Measurements from ENCODE around the gene SESTD1. TPM values are rescaled to one million over a fixed set of nuclear protein-coding genes. Genes with fewer than 3 reads are reported as not detected.

SESTD1 gene
- total and polyA plus RNA-seq, 2 experiments from 2014 or later = 12.6 to 21.6 TPM

DNA sequence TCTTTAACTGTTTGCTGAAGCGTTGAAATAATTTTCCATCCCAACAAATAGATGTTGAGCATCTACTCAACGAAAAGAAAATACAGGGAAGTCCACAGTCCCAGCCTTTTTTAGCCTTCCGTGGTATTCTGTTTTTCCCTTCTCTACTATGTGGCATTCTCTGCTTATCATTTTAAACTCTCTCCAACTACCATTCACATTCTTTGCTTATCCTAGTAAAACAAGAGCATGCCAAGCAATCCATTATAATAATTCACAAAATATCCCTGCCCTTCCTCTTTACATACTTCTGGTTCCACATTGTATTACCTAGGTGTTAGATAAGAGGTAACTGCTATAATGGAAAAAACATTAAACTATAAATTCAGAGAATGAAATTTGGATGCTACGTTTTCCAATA, 1.6 kb upstream of the SESTD1 start:
- H4K20me1 ChIP-seq (replicated peaks; ENCODE audit: insufficient read depth) = no peaks in the 10 kb centered on the region
- TF ChIP-seq NANOG (IDR thresholded peaks at IDR 0.05; ENCODE audit: borderline replicate concordance) = no peak
- TF ChIP-seq, protein P1, sequence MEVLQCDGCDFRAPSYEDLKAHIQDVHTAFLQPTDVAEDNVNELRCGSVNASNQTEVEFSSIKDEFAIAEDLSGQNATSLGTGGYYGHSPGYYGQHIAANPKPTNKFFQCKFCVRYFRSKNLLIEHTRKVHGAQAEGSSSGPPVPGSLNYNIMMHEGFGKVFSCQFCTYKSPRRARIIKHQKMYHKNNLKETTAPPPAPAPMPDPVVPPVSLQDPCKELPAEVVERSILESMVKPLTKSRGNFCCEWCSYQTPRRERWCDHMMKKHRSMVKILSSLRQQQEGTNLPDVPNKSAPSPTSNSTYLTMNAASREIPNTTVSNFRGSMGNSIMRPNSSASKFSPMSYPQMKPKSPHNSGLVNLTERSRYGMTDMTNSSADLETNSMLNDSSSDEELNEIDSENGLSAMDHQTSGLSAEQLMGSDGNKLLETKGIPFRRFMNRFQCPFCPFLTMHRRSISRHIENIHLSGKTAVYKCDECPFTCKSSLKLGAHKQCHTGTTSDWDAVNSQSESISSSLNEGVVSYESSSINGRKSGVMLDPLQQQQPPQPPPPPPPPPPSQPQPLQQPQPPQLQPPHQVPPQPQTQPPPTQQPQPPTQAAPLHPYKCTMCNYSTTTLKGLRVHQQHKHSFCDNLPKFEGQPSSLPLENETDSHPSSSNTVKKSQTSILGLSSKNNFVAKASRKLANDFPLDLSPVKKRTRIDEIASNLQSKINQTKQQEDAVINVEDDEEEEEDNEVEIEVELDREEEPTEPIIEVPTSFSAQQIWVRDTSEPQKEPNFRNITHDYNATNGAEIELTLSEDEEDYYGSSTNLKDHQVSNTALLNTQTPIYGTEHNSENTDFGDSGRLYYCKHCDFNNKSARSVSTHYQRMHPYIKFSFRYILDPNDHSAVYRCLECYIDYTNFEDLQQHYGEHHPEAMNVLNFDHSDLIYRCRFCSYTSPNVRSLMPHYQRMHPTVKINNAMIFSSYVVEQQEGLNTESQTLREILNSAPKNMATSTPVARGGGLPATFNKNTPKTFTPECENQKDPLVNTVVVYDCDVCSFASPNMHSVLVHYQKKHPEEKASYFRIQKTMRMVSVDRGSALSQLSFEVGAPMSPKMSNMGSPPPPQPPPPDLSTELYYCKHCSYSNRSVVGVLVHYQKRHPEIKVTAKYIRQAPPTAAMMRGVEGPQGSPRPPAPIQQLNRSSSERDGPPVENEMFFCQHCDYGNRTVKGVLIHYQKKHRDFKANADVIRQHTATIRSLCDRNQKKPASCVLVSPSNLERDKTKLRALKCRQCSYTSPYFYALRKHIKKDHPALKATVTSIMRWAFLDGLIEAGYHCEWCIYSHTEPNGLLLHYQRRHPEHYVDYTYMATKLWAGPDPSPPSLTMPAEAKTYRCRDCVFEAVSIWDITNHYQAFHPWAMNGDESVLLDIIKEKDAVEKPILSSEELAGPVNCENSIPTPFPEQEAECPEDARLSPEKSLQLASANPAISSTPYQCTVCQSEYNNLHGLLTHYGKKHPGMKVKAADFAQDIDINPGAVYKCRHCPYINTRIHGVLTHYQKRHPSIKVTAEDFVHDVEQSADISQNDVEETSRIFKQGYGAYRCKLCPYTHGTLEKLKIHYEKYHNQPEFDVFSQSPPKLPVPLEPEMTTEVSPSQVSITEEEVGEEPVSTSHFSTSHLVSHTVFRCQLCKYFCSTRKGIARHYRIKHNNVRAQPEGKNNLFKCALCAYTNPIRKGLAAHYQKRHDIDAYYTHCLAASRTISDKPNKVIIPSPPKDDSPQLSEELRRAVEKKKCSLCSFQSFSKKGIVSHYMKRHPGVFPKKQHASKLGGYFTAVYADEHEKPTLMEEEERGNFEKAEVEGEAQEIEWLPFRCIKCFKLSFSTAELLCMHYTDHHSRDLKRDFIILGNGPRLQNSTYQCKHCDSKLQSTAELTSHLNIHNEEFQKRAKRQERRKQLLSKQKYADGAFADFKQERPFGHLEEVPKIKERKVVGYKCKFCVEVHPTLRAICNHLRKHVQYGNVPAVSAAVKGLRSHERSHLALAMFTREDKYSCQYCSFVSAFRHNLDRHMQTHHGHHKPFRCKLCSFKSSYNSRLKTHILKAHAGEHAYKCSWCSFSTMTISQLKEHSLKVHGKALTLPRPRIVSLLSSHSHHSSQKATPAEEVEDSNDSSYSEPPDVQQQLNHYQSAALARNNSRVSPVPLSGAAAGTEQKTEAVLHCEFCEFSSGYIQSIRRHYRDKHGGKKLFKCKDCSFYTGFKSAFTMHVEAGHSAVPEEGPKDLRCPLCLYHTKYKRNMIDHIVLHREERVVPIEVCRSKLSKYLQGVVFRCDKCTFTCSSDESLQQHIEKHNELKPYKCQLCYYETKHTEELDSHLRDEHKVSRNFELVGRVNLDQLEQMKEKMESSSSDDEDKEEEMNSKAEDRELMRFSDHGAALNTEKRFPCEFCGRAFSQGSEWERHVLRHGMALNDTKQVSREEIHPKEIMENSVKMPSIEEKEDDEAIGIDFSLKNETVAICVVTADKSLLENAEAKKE (CRISPR knock-in tag; IDR thresholded peaks at IDR 0.05) = no peak
- no peak for TF ChIP-seq EZH2 (IDR thresholded peaks at IDR 0.05; ENCODE audit: low read depth, unreplicated experiment)
- TF ChIP-seq JUNB (IDR thresholded peaks at IDR 0.05; ENCODE audit: unreplicated experiment) = no peak
- TF ChIP-seq EZH2phosphoT487 (IDR thresholded peaks at IDR 0.05; ENCODE audit: unreplicated experiment) = no peak
- TF ChIP-seq, protein P2, sequence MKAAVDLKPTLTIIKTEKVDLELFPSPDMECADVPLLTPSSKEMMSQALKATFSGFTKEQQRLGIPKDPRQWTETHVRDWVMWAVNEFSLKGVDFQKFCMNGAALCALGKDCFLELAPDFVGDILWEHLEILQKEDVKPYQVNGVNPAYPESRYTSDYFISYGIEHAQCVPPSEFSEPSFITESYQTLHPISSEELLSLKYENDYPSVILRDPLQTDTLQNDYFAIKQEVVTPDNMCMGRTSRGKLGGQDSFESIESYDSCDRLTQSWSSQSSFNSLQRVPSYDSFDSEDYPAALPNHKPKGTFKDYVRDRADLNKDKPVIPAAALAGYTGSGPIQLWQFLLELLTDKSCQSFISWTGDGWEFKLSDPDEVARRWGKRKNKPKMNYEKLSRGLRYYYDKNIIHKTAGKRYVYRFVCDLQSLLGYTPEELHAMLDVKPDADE (IDR thresholded peaks at IDR 0.05) = no peak
- TF ChIP-seq POLR2AphosphoS5 (IDR thresholded peaks at IDR 0.05; ENCODE audit: low read depth) = no peak
- TF ChIP-seq CTCF (conservative IDR thresholded peaks at IDR 0.05; ENCODE audit: low read depth in 2 of 2) = no peak
- TF ChIP-seq, protein P3, sequence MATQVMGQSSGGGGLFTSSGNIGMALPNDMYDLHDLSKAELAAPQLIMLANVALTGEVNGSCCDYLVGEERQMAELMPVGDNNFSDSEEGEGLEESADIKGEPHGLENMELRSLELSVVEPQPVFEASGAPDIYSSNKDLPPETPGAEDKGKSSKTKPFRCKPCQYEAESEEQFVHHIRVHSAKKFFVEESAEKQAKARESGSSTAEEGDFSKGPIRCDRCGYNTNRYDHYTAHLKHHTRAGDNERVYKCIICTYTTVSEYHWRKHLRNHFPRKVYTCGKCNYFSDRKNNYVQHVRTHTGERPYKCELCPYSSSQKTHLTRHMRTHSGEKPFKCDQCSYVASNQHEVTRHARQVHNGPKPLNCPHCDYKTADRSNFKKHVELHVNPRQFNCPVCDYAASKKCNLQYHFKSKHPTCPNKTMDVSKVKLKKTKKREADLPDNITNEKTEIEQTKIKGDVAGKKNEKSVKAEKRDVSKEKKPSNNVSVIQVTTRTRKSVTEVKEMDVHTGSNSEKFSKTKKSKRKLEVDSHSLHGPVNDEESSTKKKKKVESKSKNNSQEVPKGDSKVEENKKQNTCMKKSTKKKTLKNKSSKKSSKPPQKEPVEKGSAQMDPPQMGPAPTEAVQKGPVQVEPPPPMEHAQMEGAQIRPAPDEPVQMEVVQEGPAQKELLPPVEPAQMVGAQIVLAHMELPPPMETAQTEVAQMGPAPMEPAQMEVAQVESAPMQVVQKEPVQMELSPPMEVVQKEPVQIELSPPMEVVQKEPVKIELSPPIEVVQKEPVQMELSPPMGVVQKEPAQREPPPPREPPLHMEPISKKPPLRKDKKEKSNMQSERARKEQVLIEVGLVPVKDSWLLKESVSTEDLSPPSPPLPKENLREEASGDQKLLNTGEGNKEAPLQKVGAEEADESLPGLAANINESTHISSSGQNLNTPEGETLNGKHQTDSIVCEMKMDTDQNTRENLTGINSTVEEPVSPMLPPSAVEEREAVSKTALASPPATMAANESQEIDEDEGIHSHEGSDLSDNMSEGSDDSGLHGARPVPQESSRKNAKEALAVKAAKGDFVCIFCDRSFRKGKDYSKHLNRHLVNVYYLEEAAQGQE (IDR thresholded peaks at IDR 0.05; ENCODE audit: unreplicated experiment) = no peak
- TF ChIP-seq ZNF114 (CRISPR knock-in tag; IDR thresholded peaks at IDR 0.05) = no peak
- no peak for TF ChIP-seq STAT1 (IDR thresholded peaks at IDR 0.05; ENCODE audit: unreplicated experiment)
- TF ChIP-seq ZNF331 (CRISPR knock-in tag; IDR thresholded peaks at IDR 0.05; ENCODE audit: low read depth) = no peak
- TF ChIP-seq CREB1 (CRISPR knock-in tag; IDR thresholded peaks at IDR 0.05; ENCODE audit: low read depth) = no peak
- Mint-ChIP-seq H3K27ac (no peak overlapping the region), H3K36me3 (ENCODE audit: low read depth) (no peaks in the 10 kb centered on the region), H3K4me3 (no peak overlapping the region), H3K4me1 (peaks cover 23% of the 10 kb centered on the region), H3K27me3 (ENCODE audit: insufficient read depth, low read depth, poor library complexity) (no peaks in the 10 kb centered on the region), H3K9me3 (no peaks in the 10 kb centered on the region)
- peaks cover 11% of the 10 kb centered on the region; the same call in 1 of the 2 replicates for H3K27me3 ChIP-seq (ENCODE audit: insufficient read depth)
- H3K4me2 ChIP-seq = no peak overlapping the region
- H3K27ac ChIP-seq (ENCODE audit: low read depth) = no peak overlapping the region
- H3K9me2 ChIP-seq (ENCODE audit: insufficient read depth) = no peaks in the 10 kb centered on the region
- DNase-seq (ENCODE audit: low spot score) (no peak), ATAC-seq (no peak)
- H3F3A ChIP-seq (replicated peaks; ENCODE audit: low read depth) = no peaks in the 10 kb centered on the region
- H3K36me3 ChIP-seq (ENCODE audit: insufficient read depth) = no peaks in the 10 kb centered on the region
- H3K4me3 ChIP-seq = no peak overlapping the region
- H3K4me1 ChIP-seq (ENCODE audit: insufficient read depth) = peaks cover 24% of the 10 kb centered on the region
- H3K79me2 ChIP-seq (replicated peaks; ENCODE audit: insufficient read depth) = peaks cover 16% of the 10 kb centered on the region
- no peak overlapping the region for H2AFZ ChIP-seq
